ENCODE data around the gene KAT7. TPM values are rescaled to one million over a fixed set of nuclear protein-coding genes. Genes with fewer than 3 reads are reported as not detected.
A peak's percentile ranks its signal among the peaks of the same experiment; 100 is the strongest.

Gene KAT7
- polyA plus RNA-seq, 3 donors: 17.5 to 28.1 (median 18.1) TPM

DNA sequence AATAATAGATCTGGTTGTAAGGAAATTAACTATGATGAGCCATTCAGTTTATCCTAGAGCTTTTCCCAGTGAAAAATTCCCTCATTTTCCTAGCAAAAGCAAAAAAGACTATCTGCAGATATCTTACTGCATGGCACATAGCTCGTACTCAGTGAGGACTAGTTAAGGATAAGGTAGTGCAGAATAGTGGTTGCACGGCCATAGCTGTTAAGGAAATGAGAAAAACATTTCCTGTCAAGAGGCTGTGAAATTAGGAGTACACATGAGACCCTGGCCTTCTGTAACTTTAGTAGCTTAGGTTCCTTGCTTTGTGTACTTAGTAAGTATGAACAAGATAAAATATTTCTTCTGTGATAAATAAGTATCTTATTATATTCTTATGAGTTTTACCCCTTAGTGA lies 10.3 kb downstream of the KAT7 start:
- peaks cover 90% of the 10 kb centered on the region for H3K79me2 ChIP-seq (ENCODE audit: insufficient read depth, low read length)
- DNase-seq: no peak
- no peak overlapping the region for H3K27ac ChIP-seq (ENCODE audit: low read depth in 1 of 2, low read length in 2 of 2)
- peaks cover 96% of the 10 kb centered on the region for H4K20me1 ChIP-seq (ENCODE audit: insufficient read depth, low read length)
- H3K4me1 ChIP-seq (ENCODE audit: control insufficient read depth in 1 of 2, insufficient read depth in 2 of 2, low read length in 2 of 2): no peaks in the 10 kb centered on the region
- Mint-ChIP-seq H3K27me3 (ENCODE audit: low read depth in 3 of 3) (no peaks in the 10 kb centered on the region), H3K9me3 (no peaks in the 10 kb centered on the region), H3K36me3 (peaks cover 60 to 90% of the 10 kb centered on the region in 2 donors), H3K4me1 (peaks cover 3% of the 10 kb centered on the region), H3K27ac (no peak overlapping the region), H3K4me3 (no peak overlapping the region)
- H3K36me3 ChIP-seq (replicated peaks in 1 of 2; ENCODE audit: control insufficient read depth in 1 of 2, insufficient read depth in 2 of 2, low read length in 2 of 2): peaks cover 73 to 98% of the 10 kb centered on the region in 2 donors
- no peak overlapping the region for H2AFZ ChIP-seq (ENCODE audit: insufficient read depth, low read depth, low read length, poor library complexity, severe bottlenecking)
- H3K4me2 ChIP-seq (replicated peaks; ENCODE audit: extremely low read depth, low read length, poor library complexity, severe bottlenecking): no peak overlapping the region
- H3K27me3 ChIP-seq (ENCODE audit: control insufficient read depth in 2 of 2, insufficient read depth in 2 of 2, low read length in 2 of 2): no peaks in the 10 kb centered on the region
- no peak overlapping the region for H3K4me3 ChIP-seq (replicated peaks in 1 of 3; ENCODE audit: low read depth in 2 of 3, low read length in 3 of 3)
- WGBS (ENCODE audit: insufficient coverage): 57% methylated on average over 1 of the region's 2 CpGs
- no peaks in the 10 kb centered on the region for H3K9me3 ChIP-seq (replicated peaks in 1 of 2; ENCODE audit: control insufficient read depth in 1 of 2, insufficient read depth in 1 of 2, low read length in 2 of 2)
- intact Hi-C loops (cut with micrococcal nuclease): no loop called here
- TF ChIP-seq, protein P1, sequence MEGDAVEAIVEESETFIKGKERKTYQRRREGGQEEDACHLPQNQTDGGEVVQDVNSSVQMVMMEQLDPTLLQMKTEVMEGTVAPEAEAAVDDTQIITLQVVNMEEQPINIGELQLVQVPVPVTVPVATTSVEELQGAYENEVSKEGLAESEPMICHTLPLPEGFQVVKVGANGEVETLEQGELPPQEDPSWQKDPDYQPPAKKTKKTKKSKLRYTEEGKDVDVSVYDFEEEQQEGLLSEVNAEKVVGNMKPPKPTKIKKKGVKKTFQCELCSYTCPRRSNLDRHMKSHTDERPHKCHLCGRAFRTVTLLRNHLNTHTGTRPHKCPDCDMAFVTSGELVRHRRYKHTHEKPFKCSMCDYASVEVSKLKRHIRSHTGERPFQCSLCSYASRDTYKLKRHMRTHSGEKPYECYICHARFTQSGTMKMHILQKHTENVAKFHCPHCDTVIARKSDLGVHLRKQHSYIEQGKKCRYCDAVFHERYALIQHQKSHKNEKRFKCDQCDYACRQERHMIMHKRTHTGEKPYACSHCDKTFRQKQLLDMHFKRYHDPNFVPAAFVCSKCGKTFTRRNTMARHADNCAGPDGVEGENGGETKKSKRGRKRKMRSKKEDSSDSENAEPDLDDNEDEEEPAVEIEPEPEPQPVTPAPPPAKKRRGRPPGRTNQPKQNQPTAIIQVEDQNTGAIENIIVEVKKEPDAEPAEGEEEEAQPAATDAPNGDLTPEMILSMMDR (IDR thresholded peaks at IDR 0.05): no peak
- no peak overlapping the region for H3K9ac ChIP-seq (ENCODE audit: insufficient read depth, low read length, poor library complexity, severe bottlenecking)

DNA sequence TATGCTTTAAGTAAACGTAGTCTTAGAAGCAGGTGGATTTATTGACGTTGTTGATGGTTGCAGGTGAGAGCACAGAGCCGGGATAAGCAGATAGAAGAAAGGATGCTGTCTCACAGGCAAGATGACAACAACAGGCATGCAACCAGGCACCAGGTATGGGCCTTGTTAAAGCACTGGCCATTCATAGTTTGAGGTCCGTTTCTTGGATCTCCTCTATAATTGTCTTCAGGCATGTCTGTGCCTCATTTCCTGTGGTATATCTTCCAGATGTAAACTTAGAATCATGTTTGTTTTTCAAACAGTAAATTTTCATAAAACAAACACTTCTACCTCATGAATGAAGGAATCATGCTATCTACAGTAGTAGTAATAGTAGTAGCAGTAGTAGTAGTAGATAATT lies 20.6 kb downstream of the KAT7 start:
- intact Hi-C loops (cut with micrococcal nuclease): no loop called here
- Histone ChIP-seq H3K4me2 (replicated peaks; ENCODE audit: extremely low read depth, low read length, poor library complexity, severe bottlenecking) (no peak overlapping the region), H4K20me1 (ENCODE audit: insufficient read depth, low read length) (peaks cover 63% of the 10 kb centered on the region), H3K27ac (ENCODE audit: low read depth in 1 of 2, low read length in 2 of 2) (no peak overlapping the region), H3K36me3 (replicated peaks in 1 of 2; ENCODE audit: control insufficient read depth in 1 of 2, insufficient read depth in 2 of 2, low read length in 2 of 2) (peaks cover 87 to 96% of the 10 kb centered on the region in 2 donors), H3K4me3 (replicated peaks in 1 of 3; ENCODE audit: low read depth in 2 of 3, low read length in 3 of 3) (no peak overlapping the region), H3K9ac (ENCODE audit: insufficient read depth, low read length, poor library complexity, severe bottlenecking) (no peak overlapping the region), H3K27me3 (ENCODE audit: control insufficient read depth in 2 of 2, insufficient read depth in 2 of 2, low read length in 2 of 2) (no peaks in the 10 kb centered on the region), H3K9me3 (replicated peaks in 1 of 2; ENCODE audit: control insufficient read depth in 1 of 2, insufficient read depth in 1 of 2, low read length in 2 of 2) (no peaks in the 10 kb centered on the region), H2AFZ (ENCODE audit: insufficient read depth, low read depth, low read length, poor library complexity, severe bottlenecking) (no peak overlapping the region), H3K79me2 (ENCODE audit: insufficient read depth, low read length) (peaks cover 42% of the 10 kb centered on the region), H3K4me1 (ENCODE audit: control insufficient read depth in 1 of 2, insufficient read depth in 2 of 2, low read length in 2 of 2) (no peaks in the 10 kb centered on the region)
- Mint-ChIP-seq H3K27me3 (ENCODE audit: low read depth in 3 of 3) (no peaks in the 10 kb centered on the region), H3K9me3 (no peaks in the 10 kb centered on the region), H3K4me1 (no peaks in the 10 kb centered on the region), H3K36me3 (peaks cover 68 to 90% of the 10 kb centered on the region in 2 donors), H3K27ac (peak overlapping the region in 1 of 7 donors; percentile 43), H3K4me3 (no peak overlapping the region)
- WGBS (ENCODE audit: insufficient coverage): 90% methylated on average over 4 of the region's 4 CpGs
- no peak for DNase-seq
- TF ChIP-seq, protein P1 (IDR thresholded peaks at IDR 0.05): no peak

Data from CD14-positive monocyte (primary cell).